GM19035 (cell line): ENCODE data around the gene SKI.
"Not testable (repeated sequence)": the region's sequence is repeated elsewhere in the genome, so short reads cannot be mapped to it uniquely, and the experiment has no call there.

ENCODE experiments used
- ATAC-seq: cut with Tn5 transposase; IDR thresholded peaks from one replicate; pipeline ENCODE4 v1.9.1; 2021; ENCODE audit not compliant: unreplicated experiment

SKI gene

GRCh38 chr1:2290595-2291510 is 62.7 kb downstream of the SKI start:
- peak; percentile 57 for ATAC-seq

- ATAC-seq = no peak
Measured at GRCh38 chr1:2291577-2291976, 63.5 kb downstream of the SKI start.

GRCh38 chr1:2292725-2293450 is 64.8 kb downstream of the SKI start:
- no peak for ATAC-seq

GRCh38 chr1:2294033-2294724 is 66.1 kb downstream of the SKI start:
- ATAC-seq = no peak

- no peak for ATAC-seq
Measured at GRCh38 chr1:2294725-2295078, 66.6 kb downstream of the SKI start.

GRCh38 chr1:2295526-2295925 is 67.4 kb downstream of the SKI start:
- no peak for ATAC-seq

- not testable (repeated sequence) for ATAC-seq
Measured at GRCh38 chr1:2296211-2296610, 68.1 kb downstream of the SKI start.

GRCh38 chr1:2296614-2297013 is 68.5 kb downstream of the SKI start:
- no peak for ATAC-seq

GRCh38 chr1:2297246-2298011 is 69.3 kb downstream of the SKI start:
- no peak for ATAC-seq

GRCh38 chr1:2298685-2299084 is 70.6 kb downstream of the SKI start:
- ATAC-seq = no peak

- ATAC-seq = no peak
Measured at GRCh38 chr1:2299131-2299627, 71.1 kb downstream of the SKI start.

- peak; percentile 74 for ATAC-seq
Measured at GRCh38 chr1:2300004-2300771, 72.1 kb downstream of the SKI start.

- peak; percentile 51 for ATAC-seq
Measured at GRCh38 chr1:2300851-2301606, 72.9 kb downstream of the SKI start.

GRCh38 chr1:2301607-2302291 is 73.6 kb downstream of the SKI start:
- no peak for ATAC-seq

GRCh38 chr1:2302292-2302925 is 74.3 kb downstream of the SKI start:
- no peak for ATAC-seq

GRCh38 chr1:2303016-2303775 is 75.1 kb downstream of the SKI start:
- ATAC-seq = no peak

GRCh38 chr1:2303781-2304180 is 75.7 kb downstream of the SKI start:
- no peak for ATAC-seq
